ENCODE measurements around the gene IL17C. TPM values are rescaled to one million over a fixed set of nuclear protein-coding genes. Genes with fewer than 3 reads are reported as not detected.

Gene IL17C, protein sequence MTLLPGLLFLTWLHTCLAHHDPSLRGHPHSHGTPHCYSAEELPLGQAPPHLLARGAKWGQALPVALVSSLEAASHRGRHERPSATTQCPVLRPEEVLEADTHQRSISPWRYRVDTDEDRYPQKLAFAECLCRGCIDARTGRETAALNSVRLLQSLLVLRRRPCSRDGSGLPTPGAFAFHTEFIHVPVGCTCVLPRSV
- total RNA-seq = not detected

- Mint-ChIP-seq H3K27me3 (ENCODE audit: low read depth) (peaks cover 7% of the 10 kb centered on the region), H3K36me3 (ENCODE audit: insufficient read depth) (no peaks in the 10 kb centered on the region), H3K4me1 (ENCODE audit: low read depth) (peaks cover 39% of the 10 kb centered on the region), H3K4me3 (no peak within 1 kb of the TSS), H3K9me3 (no peaks in the 10 kb centered on the region)
- DNase-seq (no peak), ATAC-seq (no peak)
These were observed at the start of gene IL17C for GRCh38 chr16:88638323-88639230. Gene IL17C (plus strand): TSS chr16:88638572. CDS start chr16:88638642, 70 bp downstream.

GRCh38 chr16:88588754-88589153, 49.6 kb upstream of the IL17C start:
- H3K36me3 Mint-ChIP-seq (ENCODE audit: insufficient read depth) = peaks cover 41% of the 10 kb centered on the region
- ATAC-seq (peak; percentile 19 to 35), DNase-seq (no peak)
- no peaks in the 10 kb centered on the region for H3K27me3 Mint-ChIP-seq (ENCODE audit: low read depth)
- no peaks in the 10 kb centered on the region for H3K9me3 Mint-ChIP-seq
- peaks cover 38% of the 10 kb centered on the region for H3K4me1 Mint-ChIP-seq (ENCODE audit: low read depth)
- no peak overlapping the region for H3K4me3 Mint-ChIP-seq

GRCh38 chr16:88589441-88589840, 48.9 kb upstream of the IL17C start:
- Mint-ChIP-seq H3K36me3 (ENCODE audit: insufficient read depth) (peaks cover 43% of the 10 kb centered on the region), H3K4me1 (ENCODE audit: low read depth) (peaks cover 38% of the 10 kb centered on the region), H3K4me3 (no peak overlapping the region), H3K9me3 (no peaks in the 10 kb centered on the region), H3K27me3 (ENCODE audit: low read depth) (no peaks in the 10 kb centered on the region)
- peak in 1 of 2 donors; percentile 19 for ATAC-seq
- no peak for DNase-seq

GRCh38 chr16:88591577-88592021, 46.8 kb upstream of the IL17C start:
- peaks cover 39% of the 10 kb centered on the region for H3K36me3 Mint-ChIP-seq (ENCODE audit: insufficient read depth)
- ATAC-seq (peak; percentile 74 to 86), DNase-seq (no peak)
- peak overlapping the region; percentile 8 for H3K4me3 Mint-ChIP-seq
- no peaks in the 10 kb centered on the region for H3K27me3 Mint-ChIP-seq (ENCODE audit: low read depth)
- no peaks in the 10 kb centered on the region for H3K9me3 Mint-ChIP-seq
- H3K4me1 Mint-ChIP-seq (ENCODE audit: low read depth) = peaks cover 32% of the 10 kb centered on the region

- H3K9me3 Mint-ChIP-seq = no peaks in the 10 kb centered on the region
- H3K4me1 Mint-ChIP-seq (ENCODE audit: low read depth) = peaks cover 25% of the 10 kb centered on the region
- no peaks in the 10 kb centered on the region for H3K27me3 Mint-ChIP-seq (ENCODE audit: low read depth)
- no peak for ATAC-seq
- peaks cover 26% of the 10 kb centered on the region for H3K36me3 Mint-ChIP-seq (ENCODE audit: insufficient read depth)
- DNase-seq = no peak
- H3K4me3 Mint-ChIP-seq = no peak overlapping the region
These were observed 45.3 kb upstream of the IL17C start for GRCh38 chr16:88593061-88593460.

DNA sequence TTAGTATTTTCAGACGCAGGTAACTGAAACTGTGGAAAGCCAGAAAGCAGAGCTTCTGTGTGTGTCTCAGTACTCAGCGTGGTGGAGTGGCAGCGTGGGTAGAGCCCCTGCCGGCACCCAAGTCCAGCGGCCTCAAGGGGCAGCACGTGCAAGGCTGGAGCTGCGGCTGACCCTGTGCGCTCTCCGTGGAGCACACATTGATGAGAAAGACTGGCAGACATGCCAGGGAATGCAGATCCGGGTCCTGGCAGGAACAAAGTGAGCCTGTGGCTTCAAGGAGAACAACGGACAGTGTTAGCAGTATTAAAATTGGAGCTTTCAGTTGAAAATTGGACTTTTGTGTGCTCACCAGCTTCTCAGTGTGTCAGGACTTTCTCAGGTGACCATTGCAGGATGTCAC, 44.9 kb upstream of the IL17C start:
- DNase-seq = no peak

DNA sequence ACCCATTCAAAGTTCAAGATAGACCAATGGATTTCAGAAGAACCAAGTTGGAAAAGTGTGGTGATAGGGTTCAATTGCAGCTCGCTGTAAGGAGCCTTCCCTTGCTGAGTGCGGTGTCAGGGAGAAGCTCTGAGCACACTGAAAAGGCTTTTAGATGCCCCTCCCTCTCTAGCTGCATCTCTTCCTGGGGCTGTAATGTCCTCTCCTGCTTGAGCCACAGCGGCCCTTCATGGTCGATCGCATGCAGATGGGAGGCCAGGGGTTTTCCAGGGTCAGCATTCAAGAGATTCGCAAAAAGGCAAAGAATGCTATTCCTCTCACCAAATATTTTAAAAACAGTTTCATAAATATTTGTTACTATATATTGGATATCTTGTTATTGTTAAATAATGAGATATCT, 44.5 kb upstream of the IL17C start:
- H3K4me3 Mint-ChIP-seq = no peak overlapping the region
- DNase-seq (no peak), ATAC-seq (no peak)
- no peaks in the 10 kb centered on the region for H3K27me3 Mint-ChIP-seq (ENCODE audit: low read depth)
- H3K36me3 Mint-ChIP-seq (ENCODE audit: insufficient read depth) = peaks cover 25% of the 10 kb centered on the region
- no peaks in the 10 kb centered on the region for H3K9me3 Mint-ChIP-seq
- H3K4me1 Mint-ChIP-seq (ENCODE audit: low read depth) = peaks cover 18% of the 10 kb centered on the region

More for the DNA sequence above, 44.9 kb upstream of the IL17C start:
- H3K36me3 Mint-ChIP-seq (ENCODE audit: insufficient read depth) = peaks cover 26% of the 10 kb centered on the region
- H3K4me1 Mint-ChIP-seq (ENCODE audit: low read depth) = peaks cover 21% of the 10 kb centered on the region
- no peak for ATAC-seq
- no peaks in the 10 kb centered on the region for H3K9me3 Mint-ChIP-seq
- H3K4me3 Mint-ChIP-seq = no peak overlapping the region
- no peaks in the 10 kb centered on the region for H3K27me3 Mint-ChIP-seq (ENCODE audit: low read depth)

- ATAC-seq = no peak
- Mint-ChIP-seq H3K36me3 (ENCODE audit: insufficient read depth) (peaks cover 25% of the 10 kb centered on the region), H3K4me1 (ENCODE audit: low read depth) (peaks cover 10% of the 10 kb centered on the region), H3K4me3 (no peak overlapping the region), H3K9me3 (no peaks in the 10 kb centered on the region), H3K27me3 (ENCODE audit: low read depth) (no peaks in the 10 kb centered on the region)
- DNase-seq = no peak
These were observed 43.3 kb upstream of the IL17C start for GRCh38 chr16:88595101-88595500.

DNA sequence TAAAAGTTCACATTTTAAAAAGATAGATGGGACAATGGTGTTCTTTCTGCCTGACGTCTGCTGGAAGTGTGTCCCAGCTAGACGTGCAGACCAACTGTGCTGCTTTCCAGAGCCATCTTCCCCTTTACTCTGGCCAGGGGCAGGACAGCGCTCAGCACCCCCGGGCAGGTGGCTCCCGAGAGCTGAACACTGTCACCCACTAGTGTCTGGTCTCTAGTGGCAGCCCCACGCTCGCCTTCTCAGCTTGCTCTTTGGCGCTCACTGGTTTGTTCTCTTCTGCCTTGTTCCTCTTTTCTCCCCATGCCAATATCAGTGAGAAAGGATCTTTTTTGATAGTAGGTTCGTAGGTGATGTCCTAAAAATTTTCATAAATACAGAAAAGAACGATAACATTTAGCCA, 42.5 kb upstream of the IL17C start:
- no peak overlapping the region for H3K4me3 Mint-ChIP-seq
- no peak for ATAC-seq
- H3K36me3 Mint-ChIP-seq (ENCODE audit: insufficient read depth) = peaks cover 32% of the 10 kb centered on the region
- H3K9me3 Mint-ChIP-seq = no peaks in the 10 kb centered on the region
- no peak for DNase-seq
- H3K27me3 Mint-ChIP-seq (ENCODE audit: low read depth) = no peaks in the 10 kb centered on the region
- peaks cover 10% of the 10 kb centered on the region for H3K4me1 Mint-ChIP-seq (ENCODE audit: low read depth)

GRCh38 chr16:88596483-88596882, 41.9 kb upstream of the IL17C start:
- no peak for ATAC-seq
- Mint-ChIP-seq H3K4me3 (no peak overlapping the region), H3K4me1 (ENCODE audit: low read depth) (peaks cover 9% of the 10 kb centered on the region), H3K36me3 (ENCODE audit: insufficient read depth) (peaks cover 34% of the 10 kb centered on the region), H3K9me3 (no peaks in the 10 kb centered on the region), H3K27me3 (ENCODE audit: low read depth) (no peaks in the 10 kb centered on the region)
- DNase-seq = no peak

DNA sequence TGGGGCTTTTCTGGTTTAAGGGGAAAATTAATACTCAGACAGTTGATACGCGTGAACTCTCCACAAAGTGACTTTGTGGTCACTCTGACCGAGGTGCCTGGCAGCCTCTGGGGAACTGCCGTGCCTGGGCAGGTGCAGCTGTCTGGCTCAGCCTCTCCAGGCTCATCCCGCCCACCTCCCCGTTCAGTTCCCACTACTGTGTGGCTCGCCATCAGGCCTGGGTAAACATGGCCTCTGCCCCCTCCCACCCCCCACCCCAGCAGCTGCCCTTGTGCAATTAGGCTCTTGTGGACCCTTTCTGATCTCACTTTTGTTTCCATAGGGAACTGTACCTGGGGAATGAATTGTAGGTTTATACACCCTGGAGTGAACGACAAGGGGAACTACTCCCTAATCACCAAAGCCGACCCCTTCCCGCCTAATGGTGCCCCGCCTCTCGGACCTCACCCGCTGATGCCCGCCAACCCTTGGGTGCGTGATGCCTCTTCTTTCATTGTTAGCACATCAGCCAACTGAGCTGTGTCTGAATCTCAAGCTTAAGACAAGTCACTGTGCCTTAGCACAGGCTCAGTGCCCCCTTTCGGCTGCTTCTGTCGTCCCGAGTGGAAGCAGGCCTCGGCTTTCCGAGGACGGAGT, 40.4 kb upstream of the IL17C start:
- H3K9me3 Mint-ChIP-seq = no peaks in the 10 kb centered on the region
- ATAC-seq (no peak), DNase-seq (no peak)
- H3K4me1 Mint-ChIP-seq (ENCODE audit: low read depth) = peaks cover 1% of the 10 kb centered on the region
- no peaks in the 10 kb centered on the region for H3K27me3 Mint-ChIP-seq (ENCODE audit: low read depth)
- H3K36me3 Mint-ChIP-seq (ENCODE audit: insufficient read depth) = peaks cover 34% of the 10 kb centered on the region
- no peak overlapping the region for H3K4me3 Mint-ChIP-seq

DNA sequence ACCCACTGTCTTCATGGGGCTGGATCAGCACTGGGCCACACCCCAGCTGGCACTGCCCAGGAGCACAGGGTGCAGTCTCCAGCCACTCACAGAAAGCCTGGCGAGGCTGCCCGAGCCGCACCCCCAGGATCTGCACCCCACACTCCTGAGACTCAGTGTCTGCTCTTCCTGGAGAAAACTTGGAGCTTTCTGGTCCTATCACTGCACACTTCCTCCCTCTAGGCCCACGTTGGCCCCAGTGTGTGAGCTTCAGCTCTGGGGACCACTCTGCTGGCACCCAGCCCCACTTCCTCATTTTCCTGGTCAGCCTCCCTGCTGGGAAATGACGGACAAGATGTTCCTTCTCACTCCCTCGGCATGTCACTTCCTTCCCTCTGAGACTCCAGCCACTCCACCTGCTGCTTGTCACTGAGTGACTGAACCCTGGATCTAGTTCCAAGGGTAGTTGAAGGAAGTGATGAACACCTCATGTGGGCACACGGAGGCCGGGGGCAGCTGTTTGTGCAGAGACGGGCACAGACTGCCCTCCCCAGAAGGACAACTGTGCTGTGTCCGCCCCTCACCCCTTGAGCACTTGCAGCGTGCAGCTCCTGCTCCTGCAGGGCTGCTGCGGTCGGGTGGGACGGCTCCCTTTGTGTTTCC, 39.2 kb upstream of the IL17C start:
- H3K27me3 Mint-ChIP-seq (ENCODE audit: low read depth) = no peaks in the 10 kb centered on the region
- no peak overlapping the region for H3K4me3 Mint-ChIP-seq
- peaks cover 1% of the 10 kb centered on the region for H3K4me1 Mint-ChIP-seq (ENCODE audit: low read depth)
- no peaks in the 10 kb centered on the region for H3K9me3 Mint-ChIP-seq
- ATAC-seq (no peak), DNase-seq (no peak)
- H3K36me3 Mint-ChIP-seq (ENCODE audit: insufficient read depth) = peaks cover 34% of the 10 kb centered on the region

DNA sequence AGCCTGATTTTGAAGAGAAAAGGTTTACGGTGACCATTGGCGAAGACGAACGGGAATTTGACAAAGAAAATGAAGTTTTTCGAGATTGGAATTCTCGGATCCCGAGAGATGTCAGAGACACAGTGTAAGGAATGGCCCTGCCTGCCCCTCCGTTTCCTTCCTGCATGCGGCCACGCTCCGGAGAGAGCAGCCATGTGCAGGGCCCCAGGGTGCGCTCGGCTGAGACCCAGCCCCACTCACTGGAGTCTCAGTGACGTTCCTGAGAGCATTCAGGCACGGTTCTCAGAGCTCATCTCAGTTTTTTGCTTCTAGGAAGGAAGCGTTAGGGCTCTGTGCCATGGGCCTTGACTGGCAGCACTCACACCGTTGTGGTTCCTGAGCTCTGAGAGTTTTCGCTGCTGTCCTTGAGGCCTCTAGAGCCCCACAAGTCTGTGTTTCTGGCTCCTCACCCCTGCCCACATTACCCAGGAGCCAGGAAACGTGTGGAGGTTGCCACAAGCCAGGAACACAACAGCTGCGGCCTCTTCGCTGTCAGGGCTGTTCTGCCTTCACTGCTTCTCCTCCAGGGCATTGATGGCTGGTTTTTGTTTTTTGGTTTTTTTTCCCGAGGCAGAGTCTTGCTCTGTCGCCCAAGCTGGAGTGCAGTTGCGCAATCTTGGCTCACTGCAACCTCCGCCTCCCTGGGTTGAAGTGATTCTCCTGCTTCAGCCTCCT, 38.4 kb upstream of the IL17C start:
- Mint-ChIP-seq H3K36me3 (ENCODE audit: insufficient read depth) (peaks cover 32% of the 10 kb centered on the region), H3K27me3 (ENCODE audit: low read depth) (no peaks in the 10 kb centered on the region), H3K4me3 (no peak overlapping the region), H3K9me3 (no peaks in the 10 kb centered on the region), H3K4me1 (ENCODE audit: low read depth) (no peaks in the 10 kb centered on the region)
- DNase-seq = no peak
- no peak for ATAC-seq

DNA sequence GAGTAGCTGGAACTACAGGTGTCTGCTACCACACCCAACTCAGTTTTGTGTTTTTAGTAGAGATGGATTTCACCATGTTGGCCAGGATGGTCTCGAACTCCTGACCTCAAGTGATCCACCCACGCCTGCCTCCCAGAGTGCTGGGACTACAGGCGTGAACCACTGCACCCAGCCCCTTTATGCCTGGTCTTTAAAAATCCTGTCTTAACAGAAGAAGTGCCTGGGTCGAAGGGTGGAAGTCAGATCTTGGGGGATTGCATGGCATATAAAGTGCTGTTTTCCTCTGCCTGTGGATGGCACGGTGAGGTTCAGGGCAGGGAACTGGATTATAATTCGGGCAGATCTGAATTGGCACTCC, 37.9 kb upstream of the IL17C start:
- Mint-ChIP-seq H3K36me3 (ENCODE audit: insufficient read depth) (peaks cover 32% of the 10 kb centered on the region), H3K9me3 (no peaks in the 10 kb centered on the region), H3K27me3 (ENCODE audit: low read depth) (no peaks in the 10 kb centered on the region), H3K4me1 (ENCODE audit: low read depth) (no peaks in the 10 kb centered on the region), H3K4me3 (no peak overlapping the region)
- ATAC-seq (no peak), DNase-seq (no peak)
